Measurements from ENCODE around the gene WDR5. TPM values are rescaled to one million over a fixed set of nuclear protein-coding genes. Genes with fewer than 3 reads are reported as not detected.

WDR5 gene
- total RNA-seq, 1 donor from 2014 or later, result 17.7 TPM

DNA sequence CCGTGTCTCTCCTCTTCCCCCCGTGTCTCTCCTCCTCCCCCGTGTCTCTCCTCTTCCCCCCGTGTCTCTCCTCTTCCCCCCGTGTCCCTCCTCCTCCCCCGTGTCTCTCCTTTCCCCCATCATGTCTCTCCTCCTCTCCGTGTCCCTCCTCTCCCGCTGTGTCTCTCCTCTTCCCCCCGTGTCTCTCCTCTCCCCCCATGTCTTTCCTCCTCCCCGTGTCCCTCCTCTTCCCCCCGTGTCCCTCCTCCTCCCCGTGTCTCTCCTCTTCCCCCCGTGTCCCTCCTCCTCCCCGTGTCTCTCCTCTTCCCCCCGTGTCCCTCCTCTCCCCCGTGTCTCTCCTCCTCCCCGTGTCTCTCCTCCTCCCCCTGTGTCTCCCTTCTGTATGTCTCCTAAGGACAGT lies 41.3 kb downstream of the WDR5 start:
- Histone ChIP-seq H3K27ac (replicated peaks) (no peak overlapping the region), H3K27me3 (ENCODE audit: low read depth) (peaks cover 51% of the 10 kb centered on the region), H3K4me1 (peaks cover 55% of the 10 kb centered on the region), H3K9me3 (replicated peaks) (no peaks in the 10 kb centered on the region), H3K36me3 (no peaks in the 10 kb centered on the region), H3K4me3 (no peak overlapping the region)
- TF ChIP-seq, protein P1, sequence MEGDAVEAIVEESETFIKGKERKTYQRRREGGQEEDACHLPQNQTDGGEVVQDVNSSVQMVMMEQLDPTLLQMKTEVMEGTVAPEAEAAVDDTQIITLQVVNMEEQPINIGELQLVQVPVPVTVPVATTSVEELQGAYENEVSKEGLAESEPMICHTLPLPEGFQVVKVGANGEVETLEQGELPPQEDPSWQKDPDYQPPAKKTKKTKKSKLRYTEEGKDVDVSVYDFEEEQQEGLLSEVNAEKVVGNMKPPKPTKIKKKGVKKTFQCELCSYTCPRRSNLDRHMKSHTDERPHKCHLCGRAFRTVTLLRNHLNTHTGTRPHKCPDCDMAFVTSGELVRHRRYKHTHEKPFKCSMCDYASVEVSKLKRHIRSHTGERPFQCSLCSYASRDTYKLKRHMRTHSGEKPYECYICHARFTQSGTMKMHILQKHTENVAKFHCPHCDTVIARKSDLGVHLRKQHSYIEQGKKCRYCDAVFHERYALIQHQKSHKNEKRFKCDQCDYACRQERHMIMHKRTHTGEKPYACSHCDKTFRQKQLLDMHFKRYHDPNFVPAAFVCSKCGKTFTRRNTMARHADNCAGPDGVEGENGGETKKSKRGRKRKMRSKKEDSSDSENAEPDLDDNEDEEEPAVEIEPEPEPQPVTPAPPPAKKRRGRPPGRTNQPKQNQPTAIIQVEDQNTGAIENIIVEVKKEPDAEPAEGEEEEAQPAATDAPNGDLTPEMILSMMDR (IDR thresholded peaks at IDR 0.05; ENCODE audit: borderline replicate concordance), result no peak
- DNase-seq, result no peak
- intact Hi-C loops (cut with micrococcal nuclease), result no loop called here

DNA sequence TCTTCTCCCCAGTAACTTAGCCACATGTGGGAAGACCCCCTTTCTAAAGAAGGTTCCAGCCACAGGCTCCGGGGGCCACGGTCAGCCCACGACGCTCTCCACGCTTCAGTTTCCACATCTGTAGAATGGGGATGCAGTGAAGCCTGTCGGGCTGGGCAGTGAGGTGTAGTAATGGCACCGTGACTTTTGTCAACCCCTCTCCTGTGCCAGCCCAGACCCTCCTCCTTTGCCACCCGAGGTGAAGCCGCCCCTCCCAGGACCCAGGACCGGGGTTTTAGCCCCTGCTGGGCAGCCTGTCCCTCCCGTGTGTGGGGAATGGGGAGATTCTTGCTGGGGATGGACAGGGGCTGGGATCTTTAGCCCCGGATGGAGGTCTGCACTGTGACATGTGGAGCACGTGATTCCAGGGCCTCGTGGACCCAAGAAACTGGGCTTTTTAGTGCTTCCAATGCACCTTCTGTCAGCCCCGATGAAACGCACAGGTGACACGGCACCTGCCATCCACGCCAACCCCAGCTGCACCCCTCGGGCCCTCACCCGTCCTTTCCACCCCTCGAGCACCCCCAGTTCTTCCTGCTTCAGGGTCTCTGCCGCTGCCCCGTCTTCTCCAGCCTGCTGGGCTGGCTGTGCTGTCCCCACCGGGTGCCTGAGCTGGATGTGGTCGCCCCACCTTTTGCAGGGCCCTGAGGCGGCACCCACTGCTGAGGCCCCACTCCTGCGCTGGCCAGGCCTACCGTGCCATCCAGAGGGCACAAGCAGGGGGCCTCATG lies 41.9 kb downstream of the WDR5 start:
- Histone ChIP-seq H3K9me3 (replicated peaks) (no peaks in the 10 kb centered on the region), H3K27ac (replicated peaks) (no peak overlapping the region), H3K4me3 (no peak overlapping the region), H3K4me1 (peaks cover 52% of the 10 kb centered on the region), H3K36me3 (no peaks in the 10 kb centered on the region), H3K27me3 (ENCODE audit: low read depth) (peaks cover 51% of the 10 kb centered on the region)
- intact Hi-C loops (cut with micrococcal nuclease), result no loop called here
- TF ChIP-seq, protein P1 (IDR thresholded peaks at IDR 0.05; ENCODE audit: borderline replicate concordance), result no peak
- DNase-seq, result no peak

DNA sequence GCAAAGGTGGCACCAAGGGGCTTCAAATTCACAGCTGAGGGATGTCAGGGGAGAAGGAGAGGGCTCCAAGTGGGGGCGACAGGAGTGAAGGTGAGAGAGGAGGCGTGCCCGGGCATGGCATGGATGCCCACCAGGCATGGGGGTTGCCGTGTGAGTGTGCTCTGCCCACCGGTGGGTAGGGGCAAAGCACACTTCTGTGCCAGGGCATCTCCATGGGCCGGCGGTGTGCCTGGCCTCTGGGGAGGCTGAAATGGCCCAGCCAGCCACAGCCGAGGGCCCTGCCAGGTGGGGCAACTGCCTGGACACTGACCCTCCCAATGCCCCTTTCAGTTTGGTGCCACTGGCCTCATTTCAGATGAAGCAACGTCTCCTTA lies 42.5 kb downstream of the WDR5 start:
- DNase-seq, result no peak
- H3K36me3 ChIP-seq, result no peaks in the 10 kb centered on the region
- H3K4me1 ChIP-seq, result peaks cover 46% of the 10 kb centered on the region
- H3K27ac ChIP-seq (replicated peaks), result peak overlapping the region; percentile 60
- H3K9me3 ChIP-seq (replicated peaks), result no peaks in the 10 kb centered on the region
- TF ChIP-seq, protein P1 (IDR thresholded peaks at IDR 0.05; ENCODE audit: borderline replicate concordance), result no peak
- H3K27me3 ChIP-seq (ENCODE audit: low read depth), result peaks cover 51% of the 10 kb centered on the region
- intact Hi-C loops (cut with micrococcal nuclease), result no loop called here
- no peak overlapping the region for H3K4me3 ChIP-seq

DNA sequence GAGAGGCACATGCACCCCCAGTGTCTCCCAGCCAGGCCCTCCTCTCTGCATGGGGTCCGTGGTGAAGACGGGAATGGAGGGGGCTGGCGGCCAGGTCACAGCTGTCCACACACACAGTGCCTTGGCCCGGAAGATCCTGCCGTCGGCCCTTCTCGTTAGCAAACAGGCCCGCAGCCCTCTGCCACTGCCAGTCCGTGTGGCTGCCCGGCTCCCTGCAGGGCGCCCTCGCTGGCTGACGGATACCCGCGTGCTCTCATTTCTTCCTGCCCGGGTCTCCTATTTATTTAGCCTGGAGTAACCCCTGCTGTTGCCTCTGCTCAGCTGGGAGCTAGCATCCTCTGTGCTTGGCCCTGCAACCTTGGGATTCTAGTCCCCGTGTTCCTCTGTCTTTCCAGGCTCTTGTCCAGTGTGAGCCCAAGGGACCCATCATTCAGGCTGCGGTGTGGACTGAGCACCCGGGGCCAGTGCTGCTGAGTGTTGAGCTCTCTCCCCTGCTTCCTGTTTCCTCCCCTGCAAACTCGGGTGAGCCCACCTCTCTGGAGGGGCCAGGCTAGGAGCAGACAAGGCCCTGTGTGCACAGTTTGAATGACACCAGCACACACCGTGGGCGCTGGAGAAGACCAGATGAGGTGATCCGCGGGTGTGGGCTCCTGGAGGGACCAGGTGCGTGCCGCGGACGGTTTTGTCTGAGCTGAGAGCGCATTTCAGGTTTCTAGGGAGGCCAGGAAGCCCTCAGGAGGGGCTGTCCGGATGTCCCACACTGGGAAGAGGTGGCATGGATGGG lies 43.1 kb downstream of the WDR5 start:
- peak overlapping the region; percentile 60 for H3K27ac ChIP-seq (replicated peaks)
- intact Hi-C loops (cut with micrococcal nuclease), result no loop called here
- no peak overlapping the region for H3K4me3 ChIP-seq
- H3K36me3 ChIP-seq, result no peaks in the 10 kb centered on the region
- peak; percentile 53 for DNase-seq
- H3K9me3 ChIP-seq (replicated peaks), result no peaks in the 10 kb centered on the region
- H3K4me1 ChIP-seq, result peaks cover 40% of the 10 kb centered on the region
- TF ChIP-seq, protein P1 (IDR thresholded peaks at IDR 0.05; ENCODE audit: borderline replicate concordance), result no peak
- H3K27me3 ChIP-seq (ENCODE audit: low read depth), result peaks cover 48% of the 10 kb centered on the region

DNA sequence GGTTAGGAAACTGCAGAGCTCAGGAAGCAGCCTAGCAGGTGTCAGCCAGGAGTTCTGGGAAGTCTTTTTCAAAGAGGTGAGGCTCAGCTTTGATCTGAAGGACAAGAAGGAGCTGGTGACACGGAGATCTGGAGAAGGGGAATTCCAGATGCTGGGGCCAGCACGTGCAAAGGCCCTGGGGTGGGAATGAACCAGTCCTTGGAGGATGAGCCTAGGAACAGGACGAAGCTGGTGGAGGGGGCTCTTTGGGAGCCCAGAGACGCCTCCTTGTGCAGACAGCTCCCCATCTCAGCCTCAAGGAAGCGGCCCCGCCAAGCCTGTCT lies 43.7 kb downstream of the WDR5 start:
- H3K4me1 ChIP-seq, result peaks cover 34% of the 10 kb centered on the region
- H3K36me3 ChIP-seq, result no peaks in the 10 kb centered on the region
- TF ChIP-seq, protein P1 (IDR thresholded peaks at IDR 0.05; ENCODE audit: borderline replicate concordance), result no peak

More for the DNA sequence above, 43.7 kb downstream of the WDR5 start:
- DNase-seq, result no peak
- Histone ChIP-seq H3K9me3 (replicated peaks) (no peaks in the 10 kb centered on the region), H3K27me3 (ENCODE audit: low read depth) (peaks cover 42% of the 10 kb centered on the region), H3K4me3 (no peak overlapping the region), H3K27ac (replicated peaks) (peak overlapping the region; percentile 52)
- intact Hi-C loops (cut with micrococcal nuclease), result no loop called here

Data from left ventricle myocardium inferior (tissue), 1 donor.